Measurements from ENCODE around the gene TRAPPC5.
A peak's percentile ranks its signal among the peaks of the same experiment; 100 is the strongest.

TRAPPC5 gene

DNA sequence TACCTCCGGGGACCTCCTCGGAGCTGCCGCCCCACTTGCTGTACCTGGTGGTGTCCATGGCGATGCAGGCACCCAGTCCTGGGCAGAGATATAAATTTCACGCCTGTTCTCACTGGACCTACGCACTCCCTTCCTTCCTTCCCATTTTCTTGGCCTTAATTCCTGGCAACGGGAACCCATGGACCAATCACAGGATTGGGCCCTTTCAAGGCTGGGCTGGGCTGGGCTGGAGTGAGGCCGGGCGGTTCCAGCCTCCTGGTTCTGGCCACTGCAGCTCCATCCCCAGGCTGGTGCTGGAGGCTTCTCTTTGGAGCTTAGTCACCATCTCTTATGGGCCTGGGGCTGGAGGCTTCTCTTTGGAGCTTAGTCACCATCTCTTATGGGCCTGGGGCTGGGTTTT lies 51.4 kb downstream of the TRAPPC5 start, which contains the start of gene CLEC4G:
Gene CLEC4G, minus strand, starts transcription at position 66 of the 400 bp plus-strand sequence. Its CDS starts 8 bp downstream, at position 58.
- no peak for DNase-seq (ENCODE audit: low spot score)

- DNase-seq (ENCODE audit: low spot score) = no peak
These were observed 52.7 kb downstream of the TRAPPC5 start for GRCh38 chr19:7733376-7733775.

DNA sequence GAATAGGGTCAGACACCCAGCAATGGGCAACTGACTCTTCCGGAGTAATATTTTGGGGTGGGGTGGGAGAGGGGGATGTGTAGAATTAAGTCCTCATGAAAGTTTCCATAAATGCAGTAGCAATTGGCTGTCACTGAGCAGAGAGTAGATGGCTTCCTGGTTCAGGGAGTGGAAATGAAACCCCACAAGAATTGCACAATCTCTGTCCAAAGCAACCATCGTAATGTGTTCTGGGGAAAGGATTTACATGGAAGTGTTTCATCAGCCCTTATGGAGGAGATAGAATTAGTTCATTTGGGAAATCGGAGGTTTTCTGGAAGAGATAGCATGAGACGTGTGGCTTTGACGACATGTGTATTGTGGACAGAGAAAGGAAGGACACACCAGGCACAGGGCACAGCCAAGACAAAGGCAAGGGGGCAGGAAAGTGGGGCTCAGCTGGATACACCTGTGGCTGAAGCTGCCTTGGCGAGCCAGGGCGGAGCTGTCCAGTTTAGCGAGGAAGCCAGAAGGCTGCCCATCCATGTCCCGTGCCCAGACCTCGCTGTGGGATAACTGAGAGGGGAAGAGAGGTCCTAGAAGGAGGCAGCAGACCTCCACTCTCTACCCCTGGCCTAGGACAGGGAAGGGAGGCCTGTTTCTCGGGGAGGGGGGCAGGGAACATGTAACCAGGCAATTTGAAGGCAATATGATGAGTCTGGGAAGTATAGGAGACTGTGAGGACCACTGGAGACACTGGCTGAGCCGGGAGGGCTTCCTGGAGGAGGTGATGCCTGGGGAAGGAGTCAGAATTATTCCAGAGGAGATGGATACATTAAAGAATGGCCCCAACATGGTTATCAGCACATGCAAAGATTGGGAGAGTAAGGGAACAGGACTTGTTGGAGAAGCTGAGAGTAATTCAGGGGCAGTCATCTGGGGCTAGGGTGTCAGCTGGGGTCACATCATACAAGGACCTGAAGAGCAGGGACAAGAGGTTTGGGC lies 53.9 kb downstream of the TRAPPC5 start:
- DNase-seq (ENCODE audit: low spot score) = peak; percentile 21

GRCh38 chr19:7736148-7736547 lies 55.5 kb downstream of the TRAPPC5 start:
- no peak for DNase-seq (ENCODE audit: low spot score)

GRCh38 chr19:7737215-7737614 lies 56.6 kb downstream of the TRAPPC5 start:
- DNase-seq (ENCODE audit: low spot score) = no peak
